ENCODE results near the gene ABHD17A.

The ABHD17A gene

DNA sequence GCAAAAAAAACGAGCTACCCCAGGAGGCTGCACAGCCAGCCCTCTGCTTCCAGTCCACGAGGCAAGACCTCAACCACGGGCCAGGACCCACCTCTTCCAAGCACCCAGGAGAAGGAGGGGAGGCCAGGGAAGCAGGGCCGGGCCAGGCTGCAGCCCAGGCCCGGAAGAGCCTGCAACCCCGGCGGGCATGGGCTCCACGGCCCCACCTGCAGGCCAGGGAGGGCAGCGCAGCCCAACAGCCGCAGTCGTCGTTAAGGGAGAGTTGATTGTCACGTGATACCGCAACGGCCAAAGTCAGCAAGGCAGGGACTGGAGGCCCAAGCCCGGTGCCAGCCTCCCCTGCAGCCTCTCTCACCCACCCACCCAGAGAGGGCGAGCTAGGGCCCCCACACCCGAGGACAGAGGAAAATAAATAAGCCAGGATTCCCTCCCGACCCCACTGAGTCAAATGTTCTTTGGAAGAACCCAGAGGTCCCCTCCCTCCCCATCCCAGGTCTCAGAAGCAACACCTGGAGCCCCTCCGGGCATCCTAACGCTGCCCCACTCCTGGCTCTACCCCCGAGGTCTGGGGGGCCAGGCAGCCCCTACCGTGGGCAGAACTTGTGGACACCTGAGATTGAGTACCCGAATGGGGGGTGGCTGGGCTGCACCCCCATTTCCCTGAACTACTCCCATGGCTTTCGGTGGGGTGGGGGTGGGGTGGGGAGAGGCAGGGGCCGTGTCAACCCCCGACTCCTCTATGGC, 31.8 kb downstream of the ABHD17A start:
- peak; percentile 63 for DNase-seq (ENCODE audit: low read depth)

DNA sequence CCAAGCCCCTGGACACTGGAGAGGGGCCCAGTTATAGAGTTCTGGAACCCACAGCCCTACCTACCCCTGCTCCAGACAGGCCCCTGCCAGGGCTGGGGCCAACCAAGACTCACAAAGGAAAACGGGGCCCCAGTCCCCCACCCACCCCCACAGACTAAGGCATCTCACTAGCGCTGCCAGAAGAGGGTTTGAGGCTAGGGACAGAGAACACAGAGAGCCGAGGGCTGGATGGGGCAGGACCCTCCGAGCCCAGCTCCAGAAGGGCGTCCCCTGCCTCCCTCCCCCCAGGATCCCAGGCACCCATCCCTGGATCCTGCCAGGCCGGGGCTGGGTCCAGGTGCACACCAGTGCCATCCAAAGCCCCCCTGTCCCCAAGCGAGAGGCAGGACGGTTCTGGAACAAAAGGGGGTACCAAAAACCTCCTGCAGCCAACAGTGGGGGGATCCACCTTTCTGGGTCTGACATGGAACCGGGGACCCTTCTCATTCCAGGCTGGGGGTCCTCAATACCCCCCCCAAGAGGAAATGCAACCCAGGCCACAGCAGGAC, 32.6 kb downstream of the ABHD17A start:
- DNase-seq (ENCODE audit: low read depth): no peak

- no peak for DNase-seq (ENCODE audit: low read depth)
Measured at GRCh38 chr19:1851654-1852580, 33.4 kb downstream of the ABHD17A start.

GRCh38 chr19:1850809-1851653, 34.3 kb downstream of the ABHD17A start:
- DNase-seq (ENCODE audit: low read depth): no peak

- no peak for DNase-seq (ENCODE audit: low read depth)
Measured at GRCh38 chr19:1849886-1850398, 35.4 kb downstream of the ABHD17A start.

DNA sequence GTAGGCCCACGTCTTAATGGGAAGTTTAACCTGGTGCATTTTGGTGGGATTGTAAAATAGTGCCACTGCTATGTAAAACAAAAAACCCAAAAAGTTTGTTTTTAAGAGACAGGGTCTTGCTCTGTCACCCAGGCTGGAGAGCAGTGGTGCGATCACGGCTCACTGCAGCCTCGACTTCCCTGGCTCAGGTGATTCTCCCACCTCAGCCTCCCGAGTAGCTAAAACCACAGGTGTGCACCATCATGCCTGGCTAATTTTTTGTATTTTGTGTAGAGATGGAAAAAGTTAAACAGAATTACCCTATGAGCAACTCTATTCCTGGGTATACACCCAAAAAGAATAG, 36.2 kb downstream of the ABHD17A start:
- DNase-seq (ENCODE audit: low read depth): no peak

DNA sequence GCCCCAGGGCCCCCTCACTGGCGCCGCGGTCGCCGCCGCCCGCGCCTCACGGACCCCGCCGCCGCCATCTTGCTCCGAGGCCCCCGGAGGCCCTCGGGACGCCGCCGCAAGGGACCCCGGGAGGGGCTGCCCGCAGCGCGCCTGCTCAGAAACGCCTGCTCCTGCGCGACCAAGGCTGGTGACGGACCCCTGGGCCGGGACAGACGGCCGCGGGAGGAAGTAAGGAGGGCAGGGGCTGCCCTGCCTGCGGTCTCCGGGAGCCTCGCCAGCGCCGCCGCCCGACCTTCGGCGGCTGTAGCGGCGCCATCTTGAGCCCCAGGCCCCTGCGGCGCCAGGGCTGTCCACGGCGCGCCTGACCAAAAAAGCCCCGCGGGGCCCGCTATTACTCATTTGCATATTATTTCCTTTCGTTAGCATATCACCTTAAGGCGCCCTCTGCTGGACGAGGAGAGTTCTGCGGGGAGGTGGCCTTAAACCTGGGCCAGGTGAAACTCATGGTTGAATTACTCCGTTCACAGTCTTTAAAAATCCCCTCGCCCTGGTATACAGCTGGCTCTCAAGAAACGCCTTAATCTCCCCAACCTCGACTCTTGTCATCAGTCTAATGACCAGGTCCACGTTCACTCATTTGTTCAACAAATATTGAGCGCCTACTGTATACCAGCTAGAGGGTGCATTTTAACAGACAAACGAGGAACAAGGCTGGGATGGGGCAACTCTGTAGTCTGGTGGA, 36.7 kb downstream of the ABHD17A start, which contains the start of gene REXO1:
TSS of gene REXO1 (minus strand) at position 85 of the 733 bp plus-strand sequence. CDS start 125 bp downstream, outside the sequence.
- DNase-seq (ENCODE audit: low read depth): peak; percentile 84

GRCh38 chr19:1847684-1848398, 37.5 kb downstream of the ABHD17A start:
- DNase-seq (ENCODE audit: low read depth): peak; percentile 36

DNA sequence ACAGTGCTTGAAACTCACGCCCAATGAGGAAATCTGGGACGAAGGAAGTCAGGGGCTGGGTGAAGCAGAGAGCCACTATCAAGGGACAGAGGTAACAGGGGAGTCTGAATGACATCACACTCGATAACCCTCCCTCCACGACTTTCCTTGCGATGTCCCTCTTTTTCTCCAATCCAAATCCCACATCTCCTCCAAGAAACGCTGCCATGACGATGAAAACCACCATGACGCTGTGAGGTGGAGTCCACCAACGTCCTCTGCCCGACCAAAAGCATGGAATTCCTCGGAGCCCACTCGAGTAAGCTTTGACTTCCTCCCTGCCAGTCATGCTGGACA, 38.0 kb downstream of the ABHD17A start:
- DNase-seq (ENCODE audit: low read depth): no peak

- no peak for DNase-seq (ENCODE audit: low read depth)
Measured at GRCh38 chr19:1846517-1847204, 38.6 kb downstream of the ABHD17A start.

GRCh38 chr19:1845642-1846041, 39.7 kb downstream of the ABHD17A start:
- no peak for DNase-seq (ENCODE audit: low read depth)

DNA sequence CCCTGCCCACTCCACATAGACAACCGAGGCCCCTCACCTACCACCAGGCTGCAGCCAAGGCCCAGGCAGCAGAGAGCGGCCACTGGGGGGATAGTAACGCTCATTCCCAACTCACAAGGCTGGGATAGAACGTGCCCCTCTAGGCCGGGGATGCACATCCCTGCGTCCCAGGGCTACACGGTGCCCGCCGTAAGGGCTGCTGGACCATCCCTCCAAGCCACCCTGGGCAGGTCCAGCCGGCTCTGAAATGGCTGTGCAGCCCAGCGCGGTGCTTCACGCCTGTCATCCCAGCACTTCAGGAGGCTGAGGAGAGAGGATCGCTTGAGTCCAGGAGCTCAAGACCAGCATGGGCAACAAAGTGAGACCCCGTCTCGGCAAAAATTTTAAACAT, 40.2 kb downstream of the ABHD17A start:
- DNase-seq (ENCODE audit: low read depth): no peak

- DNase-seq (ENCODE audit: low read depth): no peak
Measured at GRCh38 chr19:1844513-1845124, 40.7 kb downstream of the ABHD17A start.

- no peak for DNase-seq (ENCODE audit: low read depth)
Measured at GRCh38 chr19:1843646-1844394, 41.5 kb downstream of the ABHD17A start.

DNA sequence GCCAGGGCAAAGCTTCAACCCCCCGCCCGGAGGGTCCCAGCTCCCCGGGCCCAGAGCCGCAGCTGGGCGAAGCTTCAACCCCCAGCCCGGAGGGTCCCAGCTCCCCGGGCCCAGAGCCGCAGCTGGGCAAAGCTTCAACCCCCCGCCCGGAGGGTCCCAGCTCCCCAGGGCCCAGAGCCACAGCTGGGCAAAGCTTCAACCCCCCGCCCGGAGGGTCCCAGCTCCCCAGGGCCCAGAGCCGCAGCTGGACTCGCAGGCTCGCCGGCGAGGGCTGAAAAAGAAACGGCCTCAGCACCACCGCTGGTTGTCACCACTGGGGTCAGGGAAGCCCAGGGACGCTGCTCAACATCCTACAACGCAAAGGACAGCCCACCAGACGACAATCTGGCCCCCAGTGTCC, 42.2 kb downstream of the ABHD17A start:
- no peak for DNase-seq (ENCODE audit: low read depth)

GRCh38 chr19:1841209-1841924, 43.9 kb downstream of the ABHD17A start:
- DNase-seq (ENCODE audit: low read depth): no peak

- DNase-seq (ENCODE audit: low read depth): no peak
Measured at GRCh38 chr19:1840541-1841115, 44.7 kb downstream of the ABHD17A start.
